HG03196 (cell line): ENCODE results near the gene ASCL4.
A peak's percentile ranks its signal among the peaks of the same experiment; 100 is the strongest.
"Not testable (repeated sequence)": the region's sequence is repeated elsewhere in the genome, so short reads cannot be mapped to it uniquely, and the experiment has no call there.

Source experiments
- ATAC-seq: cut with Tn5 transposase; IDR thresholded peaks from one replicate; pipeline ENCODE4 v1.9.1; 2021; ENCODE audit not compliant: unreplicated experiment

The ASCL4 gene, protein sequence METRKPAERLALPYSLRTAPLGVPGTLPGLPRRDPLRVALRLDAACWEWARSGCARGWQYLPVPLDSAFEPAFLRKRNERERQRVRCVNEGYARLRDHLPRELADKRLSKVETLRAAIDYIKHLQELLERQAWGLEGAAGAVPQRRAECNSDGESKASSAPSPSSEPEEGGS

GRCh38 chr12:107774349-107775029, at the start of gene ASCL4:
ASCL4 (plus strand) TSS chr12:107774704; CDS start chr12:107775219, 515 bp downstream.
- no peak for ATAC-seq

GRCh38 chr12:107727327-107727726, 47.2 kb upstream of the ASCL4 start:
- ATAC-seq, result not testable (repeated sequence)

DNA sequence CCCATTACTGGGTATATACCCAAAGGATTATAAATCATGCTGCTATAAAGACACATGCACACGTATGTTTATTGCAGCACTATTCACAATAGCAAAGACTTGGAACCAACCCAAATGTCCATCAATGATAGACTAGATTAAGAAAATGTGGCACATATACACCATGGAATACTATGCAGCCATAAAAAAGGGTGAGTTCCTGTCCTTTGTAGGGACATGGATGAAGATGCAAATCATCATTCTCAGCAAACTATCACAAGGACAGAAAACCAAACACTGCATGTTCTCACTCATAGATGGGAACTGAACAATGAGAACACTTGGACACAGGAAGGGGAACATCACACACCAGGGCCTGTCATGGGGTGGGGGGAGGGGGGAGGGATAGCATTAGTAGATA, 46.8 kb upstream of the ASCL4 start:
- not testable (repeated sequence) for ATAC-seq

- ATAC-seq, result no peak
These were observed 43.7 kb upstream of the ASCL4 start for GRCh38 chr12:107730618-107731341.

DNA sequence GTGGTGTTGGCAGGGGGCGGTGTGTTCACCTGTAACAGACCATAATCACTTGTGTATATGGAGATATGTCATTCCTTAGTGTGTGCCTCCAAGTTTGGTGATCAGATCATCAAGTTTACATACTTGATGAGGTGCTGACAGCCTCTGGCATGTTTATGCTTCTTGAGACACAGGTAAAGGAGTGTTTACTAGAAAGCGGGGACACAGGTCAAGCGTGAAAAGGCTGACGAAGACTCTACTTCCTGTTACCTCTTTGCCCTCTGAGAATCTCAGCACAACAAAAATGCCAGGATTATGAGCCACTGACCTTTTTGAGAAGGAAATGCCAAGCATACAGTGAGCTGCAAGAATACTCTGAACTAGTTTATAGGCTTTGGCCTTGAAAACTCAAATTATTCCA, 43.1 kb upstream of the ASCL4 start:
- ATAC-seq, result no peak

DNA sequence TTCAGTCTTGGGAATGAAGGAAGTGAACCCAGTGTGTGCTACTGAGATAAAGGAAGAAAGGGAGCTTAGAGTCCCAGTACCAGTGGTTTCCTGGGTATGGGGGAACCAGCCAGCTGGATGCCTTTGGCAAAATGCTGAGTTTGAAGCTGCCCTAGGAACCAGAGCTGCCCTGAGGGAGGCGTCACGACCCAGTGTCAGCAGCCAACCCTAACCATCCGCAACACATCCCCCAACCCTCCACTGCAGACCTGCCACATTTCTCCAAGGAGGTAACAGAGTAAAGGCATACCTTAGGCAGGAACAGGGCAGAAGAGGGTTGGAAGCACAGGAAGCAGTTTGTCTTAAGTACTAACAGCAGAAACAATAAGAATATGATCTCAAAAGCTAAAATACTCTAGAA, 42.1 kb upstream of the ASCL4 start:
- no peak for ATAC-seq

- no peak for ATAC-seq
These were observed 40.4 kb upstream of the ASCL4 start for GRCh38 chr12:107734139-107734538.

DNA sequence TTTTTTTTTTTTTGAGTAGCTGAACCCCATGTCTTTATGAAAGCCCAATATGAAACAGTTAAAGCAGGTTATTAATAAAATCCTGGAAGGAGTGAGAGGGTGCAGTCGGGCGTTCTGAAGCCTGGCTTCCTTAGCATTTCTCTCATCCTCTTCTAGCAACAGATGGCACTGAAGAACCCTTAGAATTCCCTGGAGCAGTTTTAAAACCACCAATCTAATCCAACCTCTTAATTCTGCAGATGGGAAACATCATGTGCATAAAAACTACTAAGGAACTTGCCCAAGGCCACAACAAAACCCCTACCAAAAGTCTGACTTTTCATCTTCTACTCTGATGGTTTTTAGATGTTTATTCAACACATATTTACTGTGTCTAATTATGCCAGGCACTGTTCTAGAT, 38.7 kb upstream of the ASCL4 start:
- ATAC-seq, result no peak

DNA sequence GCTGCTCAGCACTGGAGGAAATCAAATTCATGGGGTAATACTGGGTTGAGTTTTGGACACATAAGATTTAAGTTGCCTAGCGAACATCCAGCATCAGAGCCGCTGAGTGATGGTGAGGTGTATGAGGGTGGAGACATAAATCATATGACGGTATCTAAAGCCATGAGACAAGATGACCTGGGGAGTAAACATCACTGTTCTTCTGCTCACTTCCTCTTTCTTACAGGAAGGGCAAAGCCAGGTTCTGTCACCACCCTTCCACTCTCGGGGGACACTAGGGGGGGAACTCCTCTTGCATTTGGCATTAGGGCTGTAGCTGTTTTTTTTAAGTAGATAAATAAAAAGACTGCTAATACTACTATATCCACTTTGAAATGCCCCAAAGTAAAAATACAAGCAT, 37.6 kb upstream of the ASCL4 start:
- ATAC-seq, result peak; percentile 87

DNA sequence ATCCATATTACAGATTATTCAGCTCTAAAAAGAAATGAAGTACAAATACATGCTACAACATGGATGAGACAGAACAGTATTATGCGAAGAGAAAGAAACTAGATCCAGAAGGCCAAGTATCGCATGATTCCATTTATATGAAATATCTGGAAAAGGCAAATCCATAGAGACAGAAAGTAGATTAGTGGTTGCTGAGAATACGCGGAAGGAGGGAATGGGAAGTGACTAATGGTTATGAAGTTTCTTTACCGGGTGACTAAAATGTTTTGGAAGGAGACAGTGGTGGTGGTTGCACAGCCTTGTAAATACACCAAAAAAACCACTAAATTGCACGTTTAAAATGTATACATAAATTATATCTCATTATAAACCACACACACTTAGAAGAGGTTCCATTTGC, 26.0 kb upstream of the ASCL4 start:
- ATAC-seq, result no peak

DNA sequence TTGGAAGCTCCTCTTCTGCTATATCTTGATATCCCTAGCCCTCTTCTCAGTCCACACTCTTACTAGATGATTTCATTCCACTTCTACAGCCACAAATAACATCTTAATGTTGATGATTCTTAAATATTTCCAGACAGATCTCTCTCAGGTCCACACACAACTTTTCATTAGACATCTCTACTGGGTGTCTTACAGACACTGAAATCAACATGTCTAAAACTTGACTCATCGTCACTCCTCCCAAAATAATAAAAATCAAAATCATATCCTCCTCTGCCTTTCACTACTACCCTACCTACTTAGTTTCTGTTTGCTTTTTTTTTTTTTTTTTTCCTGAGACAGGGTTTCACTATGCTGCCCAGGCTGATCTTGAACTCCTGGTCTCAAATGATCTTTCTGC, 25.4 kb upstream of the ASCL4 start:
- ATAC-seq, result no peak

GRCh38 chr12:107759410-107759809, 15.1 kb upstream of the ASCL4 start:
- no peak for ATAC-seq

DNA sequence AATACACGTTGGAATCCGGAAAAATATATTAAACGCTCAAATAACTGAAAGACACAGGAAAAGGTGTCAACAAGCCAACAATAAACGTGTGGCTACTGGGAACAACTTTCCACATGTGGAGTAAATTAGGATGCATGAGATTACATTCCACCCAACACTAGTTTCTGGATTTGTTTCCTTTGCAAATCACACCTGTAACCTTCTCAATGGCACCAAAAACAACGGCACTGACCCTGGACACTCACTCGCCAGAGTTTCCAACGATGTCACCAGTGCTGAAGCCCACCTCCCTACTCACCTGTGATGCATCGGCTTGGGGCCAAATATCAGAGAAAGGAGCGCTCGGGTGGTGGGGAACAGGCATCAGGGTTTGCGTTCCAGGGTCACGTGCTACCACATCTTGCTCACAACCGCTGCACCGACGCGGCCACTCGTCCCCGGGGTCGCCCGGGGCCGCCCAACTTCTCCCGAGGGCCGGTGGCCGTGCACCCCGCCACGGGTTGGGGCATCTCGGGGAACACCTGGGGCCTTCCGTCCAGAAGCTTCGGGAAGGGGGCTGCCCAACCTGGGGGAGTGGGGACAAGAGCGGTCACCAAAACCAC, 14.2 kb upstream of the ASCL4 start:
- peak; percentile 22 for ATAC-seq

DNA sequence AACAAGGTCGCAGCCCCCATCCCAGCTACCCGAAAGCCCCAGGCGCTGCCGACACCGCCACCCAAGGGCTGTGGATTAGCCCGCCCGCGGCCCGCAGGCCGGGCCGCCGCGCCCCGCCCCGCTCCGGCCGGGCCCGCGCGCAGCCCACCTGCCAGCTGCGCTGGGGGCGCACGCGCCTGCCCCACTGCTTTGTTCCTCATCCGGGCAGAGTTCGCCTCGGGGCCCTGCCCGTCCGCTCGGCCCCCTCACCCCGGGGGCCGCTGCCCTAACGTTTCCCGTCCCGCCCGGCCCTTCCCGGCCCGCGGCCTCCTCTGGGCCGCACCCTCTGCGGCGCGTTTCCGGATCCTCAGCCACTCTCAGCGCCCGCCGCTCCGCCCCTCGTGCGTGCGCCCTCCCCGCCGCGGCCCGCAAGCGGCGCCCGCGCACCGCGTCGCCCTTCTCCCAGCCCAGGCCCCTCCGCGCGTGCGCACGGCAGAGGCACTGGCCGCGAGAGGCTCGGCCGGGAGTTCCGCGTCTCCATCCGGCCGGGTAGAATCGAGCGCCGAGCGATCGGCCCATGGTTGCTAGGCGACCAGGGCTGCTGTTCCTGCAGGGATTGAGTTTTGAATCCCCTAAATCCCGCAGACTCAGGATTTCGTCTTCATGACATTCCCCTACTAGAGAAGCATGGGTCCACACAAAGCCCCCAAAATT, 13.5 kb upstream of the ASCL4 start, which contains the start of gene PRDM4:
PRDM4 (minus strand) TSS at position 329 of the 693 bp plus-strand sequence. CDS start 622 bp downstream, outside the sequence.
- ATAC-seq, result peak; percentile 93

DNA sequence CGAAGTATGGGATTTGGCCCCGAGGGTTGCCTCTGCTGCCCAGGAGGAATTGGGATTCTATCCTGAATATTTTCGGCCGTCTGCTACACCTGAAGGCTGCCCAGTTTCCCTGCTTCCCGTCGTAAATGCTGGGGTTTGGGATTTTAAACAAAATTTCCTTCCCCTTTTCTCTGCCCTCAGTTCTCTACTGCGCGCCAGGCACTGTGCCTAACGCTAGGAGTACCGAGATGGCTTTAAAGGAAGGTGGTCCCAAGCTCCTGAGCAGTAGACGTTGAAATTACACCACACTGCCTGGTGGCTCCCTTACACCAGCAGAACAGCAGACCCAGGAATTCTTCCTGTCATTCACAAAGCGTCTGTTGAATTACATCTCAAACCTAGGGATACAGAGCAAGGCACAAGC, 13.0 kb upstream of the ASCL4 start:
- no peak for ATAC-seq

DNA sequence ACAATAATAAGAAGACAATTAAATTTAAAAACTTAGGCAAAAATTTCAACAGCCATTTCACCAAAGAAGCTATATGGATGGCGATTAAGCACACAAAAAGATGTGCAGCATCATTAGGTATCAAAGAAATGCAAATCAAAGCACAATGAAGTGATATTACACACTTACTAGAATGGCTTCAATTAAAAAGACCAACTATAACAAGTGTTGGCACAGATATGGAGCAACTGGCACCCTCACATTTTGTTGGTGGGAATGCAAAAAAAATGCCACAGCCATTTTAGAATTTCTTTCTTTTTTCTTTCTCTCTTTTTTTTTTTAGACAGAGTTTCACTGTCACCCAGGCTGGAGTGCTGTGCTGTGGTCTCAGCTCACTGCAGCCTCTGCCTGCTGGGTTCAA, 11.6 kb upstream of the ASCL4 start:
- ATAC-seq, result no peak

GRCh38 chr12:107764626-107765025, 9.9 kb upstream of the ASCL4 start:
- ATAC-seq, result no peak

GRCh38 chr12:107765316-107765715, 9.2 kb upstream of the ASCL4 start:
- no peak for ATAC-seq

- ATAC-seq, result no peak
These were observed 7.0 kb upstream of the ASCL4 start for GRCh38 chr12:107767466-107767865.

- ATAC-seq, result no peak
These were observed 703 bp downstream of the ASCL4 start for GRCh38 chr12:107775093-107775721.

- ATAC-seq, result no peak
These were observed 1.7 kb downstream of the ASCL4 start for GRCh38 chr12:107776171-107776570.
